SIG-M5 (cell line): ENCODE measurements around the gene R3HDML.
A peak's percentile ranks its signal among the peaks of the same experiment; 100 is the strongest.
"Not testable (repeated sequence)": the region's sequence is repeated elsewhere in the genome, so short reads cannot be mapped to it uniquely, and the experiment has no call there.

Source experiments
- DNase-seq: peaks from one replicate; lab custom pipeline; 2025; lab: John Stamatoyannopoulos, UW

Gene R3HDML

GRCh38 chr20:44336725-44337380 lies at the start of gene R3HDML:
R3HDML (plus strand) TSS chr20:44337043; CDS start chr20:44337158, 115 bp downstream.
- DNase-seq, result no peak

- no peak for DNase-seq
Observed at GRCh38 chr20:44287272-44288097, 49.4 kb upstream of the R3HDML start.

GRCh38 chr20:44288252-44288651 lies 48.6 kb upstream of the R3HDML start:
- no peak for DNase-seq

- DNase-seq, result no peak
Observed at GRCh38 chr20:44291754-44292153, 45.1 kb upstream of the R3HDML start.

GRCh38 chr20:44296011-44296410 lies 40.8 kb upstream of the R3HDML start:
- DNase-seq, result no peak

- DNase-seq, result no peak
Observed at GRCh38 chr20:44297721-44298120, 39.1 kb upstream of the R3HDML start.

- DNase-seq, result not testable (repeated sequence)
Observed at GRCh38 chr20:44299011-44299535, 37.8 kb upstream of the R3HDML start.

- DNase-seq, result no peak
Observed at GRCh38 chr20:44301285-44301684, 35.6 kb upstream of the R3HDML start.

GRCh38 chr20:44302026-44302669 lies 34.7 kb upstream of the R3HDML start:
- no peak for DNase-seq

- no peak for DNase-seq
Observed at GRCh38 chr20:44302736-44303135, 34.1 kb upstream of the R3HDML start.

GRCh38 chr20:44304383-44304782 lies 32.5 kb upstream of the R3HDML start:
- DNase-seq, result no peak

- no peak for DNase-seq
Observed at GRCh38 chr20:44306927-44307326, 29.9 kb upstream of the R3HDML start.

- DNase-seq, result no peak
Observed at GRCh38 chr20:44309763-44310663, 26.8 kb upstream of the R3HDML start.

- DNase-seq, result peak; percentile 52
Observed at GRCh38 chr20:44310664-44311639, 25.9 kb upstream of the R3HDML start, which contains the start of gene FITM2. FITM2 (minus strand) TSS chr20:44311202; CDS start chr20:44311148, 54 bp downstream.

GRCh38 chr20:44314870-44315269 lies 22.0 kb upstream of the R3HDML start:
- DNase-seq, result no peak

GRCh38 chr20:44319839-44320422 lies 16.9 kb upstream of the R3HDML start:
- no peak for DNase-seq

- no peak for DNase-seq
Observed at GRCh38 chr20:44324343-44324742, 12.5 kb upstream of the R3HDML start.

- DNase-seq, result no peak
Observed at GRCh38 chr20:44326391-44327159, 10.3 kb upstream of the R3HDML start.

- not testable (repeated sequence) for DNase-seq
Observed at GRCh38 chr20:44327748-44328147, 9.1 kb upstream of the R3HDML start.
